Psoas muscle (tissue), 8 donors: ENCODE data around the gene PTGR2. TPM values are rescaled to one million over a fixed set of nuclear protein-coding genes. Genes with fewer than 3 reads are reported as not detected.
A peak's percentile ranks its signal among the peaks of the same experiment; 100 is the strongest.
"Not testable (repeated sequence)": the region's sequence is repeated elsewhere in the genome, so short reads cannot be mapped to it uniquely, and the experiment has no call there.

Source experiments
- ATAC-seq, 4 donors: fragments of 200-7000 bp; cut with Tn5 transposase; one replicate each; pipeline ENCODE4 v1.9.1; 2020; ENCODE audit warnings: moderate library complexity in 3 of 4, mild to moderate bottlenecking in 2 of 4
- DNase-seq, 2 donors: peaks; one replicate each; pipeline ENCODE4 v3.0.0-alpha.2; 2020
- H3K27ac ChIP-seq: fragments of 200-600 bp; one replicate; pipeline ENCODE4 v1.8.0; 2022
- H3K27me3 ChIP-seq, 3 donors: fragments of 200-600 bp in 1 of 3; one replicate each; pipeline versions ENCODE4 v1.6.1 to v1.8.0; 2013 to 2022; ENCODE audit warnings: low read length in 2 of 3, mild to moderate bottlenecking in 2 of 3, moderate library complexity in 1 of 3; ENCODE audit not compliant: insufficient read depth in 3 of 3
- H3K36me3 ChIP-seq, 2 donors: fragments of 200-600 bp in 1 of 2; one replicate each; pipeline versions ENCODE4 v1.6.1 to v1.8.0; 2013 to 2022; ENCODE audit warnings: low read depth in 1 of 2, mild to moderate bottlenecking in 1 of 2, moderate library complexity in 1 of 2; ENCODE audit not compliant: insufficient read depth in 1 of 2
- H3K4me1 ChIP-seq: fragments of 200-600 bp; one replicate; pipeline ENCODE4 v1.8.0; 2022
- H3K4me3 ChIP-seq: fragments of 200-600 bp; one replicate; pipeline ENCODE4 v1.8.0; 2022; ENCODE audit warnings: mild to moderate bottlenecking
- H3K9me3 ChIP-seq: fragments of 200-600 bp; one replicate; pipeline ENCODE4 v1.8.0; 2022
- WGBS, 3 donors: extraction: QIAGEN DNeasy Blood & Tissue Kit; methylation state at CpG; one replicate each; pipeline versions ENCODE4 v1.1.6 to v1.1.7; 2013; 5-methylcytosine and 5-hydroxymethylcytosine counted together
- intact Hi-C, 2 donors: fragments of 100-400 bp; cut with DNase I; formaldehyde crosslinking; loops; one replicate each; pipeline versions ENCODE4 v1.11.0 to v1.14.2; 2022
- polyA plus RNA-seq, 3 donors: library from polyadenylated mRNA; stranded (reverse); fragments of 200-250 nt; gene quantifications; one replicate each; pipeline ENCODE4 v1.2.3, GENCODE V29; 2013
- total RNA-seq, 4 donors: library from RNA; stranded (reverse); fragmentation: NEBNext Ultra II Directional in 2 of 4; extraction: Animal tissue kit (Norgen Biotek cat#: 25700) in 2 of 4; gene quantifications; one replicate each; pipeline versions ENCODE4 v1.2.1 to v1.2.4, GENCODE V29; 2021 to 2023
- TF ChIP-seq, protein P1 (sequence below): fragments of 200-600 bp; IDR thresholded peaks from one replicate; pipeline ENCODE4 v1.8.0; 2022; ENCODE audit warnings: antibody characterized with exemption
- donor health status: healthy with polysubstance abuse.
- donor health status: DM: no; HTN: no; CAD: no; lungs with moderate emphysema.
- donor health status: Bipolar disorder and iron deficiency.
- donor health status: healthy.
- donor health status: DM: yes; HTN: yes; CAD: no.
- donor health status: DM: no; HTN: no; CAD: no.
- donor health status: DM: no; HTN: no; CAD: no.
- donor health status: DM: yes; HTN: yes; CAD: no.

PTGR2 gene
- total and polyA plus RNA-seq, 7 donors = 7.9 to 23.8 (median 12.3) TPM

DNA sequence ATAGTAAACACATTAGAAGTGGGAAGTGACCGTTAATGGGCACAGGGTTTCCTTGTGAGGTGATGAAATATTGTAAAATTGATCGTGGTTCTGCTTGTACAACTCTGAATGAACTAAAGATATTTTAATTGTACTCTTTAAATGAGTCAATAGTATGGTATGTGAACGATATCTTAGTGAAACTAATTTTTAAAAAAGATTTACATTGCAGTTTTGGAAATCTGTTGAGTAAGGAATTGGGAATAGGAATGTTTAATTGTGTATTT, 36.8 kb downstream of the PTGR2 start:
- WGBS, 3 donors = 40 to 65% (median 50%) methylated on average over 3 of the region's 3 CpGs
- ATAC-seq (no peak), DNase-seq (no peak)
- TF ChIP-seq, protein P1, sequence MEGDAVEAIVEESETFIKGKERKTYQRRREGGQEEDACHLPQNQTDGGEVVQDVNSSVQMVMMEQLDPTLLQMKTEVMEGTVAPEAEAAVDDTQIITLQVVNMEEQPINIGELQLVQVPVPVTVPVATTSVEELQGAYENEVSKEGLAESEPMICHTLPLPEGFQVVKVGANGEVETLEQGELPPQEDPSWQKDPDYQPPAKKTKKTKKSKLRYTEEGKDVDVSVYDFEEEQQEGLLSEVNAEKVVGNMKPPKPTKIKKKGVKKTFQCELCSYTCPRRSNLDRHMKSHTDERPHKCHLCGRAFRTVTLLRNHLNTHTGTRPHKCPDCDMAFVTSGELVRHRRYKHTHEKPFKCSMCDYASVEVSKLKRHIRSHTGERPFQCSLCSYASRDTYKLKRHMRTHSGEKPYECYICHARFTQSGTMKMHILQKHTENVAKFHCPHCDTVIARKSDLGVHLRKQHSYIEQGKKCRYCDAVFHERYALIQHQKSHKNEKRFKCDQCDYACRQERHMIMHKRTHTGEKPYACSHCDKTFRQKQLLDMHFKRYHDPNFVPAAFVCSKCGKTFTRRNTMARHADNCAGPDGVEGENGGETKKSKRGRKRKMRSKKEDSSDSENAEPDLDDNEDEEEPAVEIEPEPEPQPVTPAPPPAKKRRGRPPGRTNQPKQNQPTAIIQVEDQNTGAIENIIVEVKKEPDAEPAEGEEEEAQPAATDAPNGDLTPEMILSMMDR = no peak
- no peaks in the 10 kb centered on the region for H3K9me3 ChIP-seq
- peaks cover 15% of the 10 kb centered on the region for H3K4me1 ChIP-seq
- no peaks in the 10 kb centered on the region for H3K27me3 ChIP-seq
- H3K27ac ChIP-seq = no peak overlapping the region
- H3K4me3 ChIP-seq = peak overlapping the region; percentile 89
- intact Hi-C loops = loop anchor here in 1 of 2 donors (5.0 kb wide), 1 partner anchor 101 kb away; no protein-coding TSS in a partner anchor
- H3K36me3 ChIP-seq = peaks cover 2 to 9% of the 10 kb centered on the region in 2 donors

DNA sequence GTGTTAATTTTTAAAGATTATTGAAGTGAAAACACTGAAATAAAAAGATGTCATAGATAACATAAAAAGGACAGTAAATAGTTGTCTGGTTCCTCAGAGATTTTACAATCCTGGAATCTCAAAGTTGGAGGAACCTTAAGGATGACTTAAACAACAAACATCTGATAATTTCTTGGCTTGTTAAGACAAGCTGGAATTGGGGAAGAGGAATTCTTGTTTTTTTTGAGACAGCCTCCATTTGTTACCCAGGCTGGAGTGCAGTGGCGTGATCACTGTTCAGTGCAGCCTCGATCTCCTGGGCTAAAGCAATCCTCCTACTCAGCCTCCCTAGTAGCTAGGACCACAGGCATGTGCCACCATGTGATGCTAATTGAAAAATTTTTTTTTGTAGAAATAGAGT, 37.3 kb downstream of the PTGR2 start:
- peaks cover 4 to 15% of the 10 kb centered on the region in 2 donors for H3K36me3 ChIP-seq
- no peaks in the 10 kb centered on the region for H3K27me3 ChIP-seq
- peaks cover 15% of the 10 kb centered on the region for H3K4me1 ChIP-seq
- H3K4me3 ChIP-seq = no peak overlapping the region
- no peak overlapping the region for H3K27ac ChIP-seq
- TF ChIP-seq, protein P1 = no peak
- ATAC-seq (no peak), DNase-seq (no peak)
- intact Hi-C loops = loop anchor here in 1 of 2 donors (5.0 kb wide), 1 partner anchor 102 kb away; no protein-coding TSS in a partner anchor
- 87 to 94% (median 88%) methylated on average over 2 of the region's 2 CpGs for WGBS, 3 donors
- no peaks in the 10 kb centered on the region for H3K9me3 ChIP-seq

DNA sequence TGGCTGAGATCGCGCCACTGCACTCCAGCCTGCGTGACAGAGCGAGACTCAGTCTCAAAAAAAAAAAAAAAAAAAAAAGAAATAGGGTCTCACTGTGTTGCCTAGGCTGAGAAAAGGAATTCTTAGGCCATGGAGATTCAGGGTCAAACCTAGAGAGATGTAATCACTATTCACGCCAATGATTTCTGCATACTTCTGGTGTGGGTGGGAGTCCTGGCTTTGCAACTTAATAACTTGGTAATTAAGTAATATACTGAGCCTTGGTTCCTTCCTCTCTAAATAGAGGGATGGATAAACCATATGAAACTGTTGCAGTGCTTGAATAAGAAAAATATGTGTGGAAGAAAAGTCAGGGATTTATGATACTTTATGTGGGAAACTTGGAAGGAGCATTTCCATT, 37.7 kb downstream of the PTGR2 start:
- intact Hi-C loops = loop anchor here in 1 of 2 donors (5.0 kb wide), 1 partner anchor 102 kb away; no protein-coding TSS in a partner anchor
- no peak overlapping the region for H3K4me3 ChIP-seq
- no peak overlapping the region for H3K27ac ChIP-seq
- ATAC-seq (no peak), DNase-seq (no peak)
- H3K27me3 ChIP-seq = no peaks in the 10 kb centered on the region
- H3K4me1 ChIP-seq = peaks cover 15% of the 10 kb centered on the region
- no peaks in the 10 kb centered on the region for H3K9me3 ChIP-seq
- peaks cover 6 to 19% of the 10 kb centered on the region in 2 donors for H3K36me3 ChIP-seq
- TF ChIP-seq, protein P1 = no peak
- 78 to 87% (median 79%) methylated on average over 5 of the region's 5 CpGs for WGBS, 3 donors

DNA sequence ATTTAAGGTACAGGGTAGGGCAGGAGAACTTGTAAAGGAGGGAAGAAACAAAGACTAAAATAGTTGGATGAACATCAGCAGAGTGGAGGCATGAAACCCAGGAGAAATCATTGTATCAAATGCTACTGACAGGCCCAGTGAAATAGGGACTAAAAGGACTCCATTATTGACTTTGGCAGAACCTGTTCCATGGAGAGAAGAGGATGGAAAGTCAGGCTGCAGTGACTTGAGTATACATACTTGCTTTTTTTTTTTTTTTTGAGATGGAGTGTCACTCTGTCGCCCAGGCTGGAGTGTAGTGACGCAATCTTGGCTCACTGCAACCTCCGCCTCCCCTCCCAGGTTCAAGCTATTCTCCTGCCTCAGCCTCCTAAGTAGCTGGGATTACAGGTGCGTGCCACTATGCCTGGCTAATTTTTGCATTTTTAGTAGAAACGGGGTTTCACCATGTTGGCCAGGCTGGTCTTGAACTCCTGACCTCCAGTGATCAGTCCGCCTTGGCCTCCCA, 42.6 kb downstream of the PTGR2 start:
- DNase-seq, intact Hi-C loops, H3K4me3 ChIP-seq, H3K4me1 ChIP-seq, H3K27me3 ChIP-seq, ATAC-seq, H3K9me3 ChIP-seq, H3K27ac ChIP-seq: not testable (repeated sequence)
- WGBS, 3 donors = 84 to 97% (median 93%) methylated on average over 6 of the region's 6 CpGs
- H3K36me3 ChIP-seq = peaks cover 23 to 68% of the 10 kb centered on the region in 2 donors

DNA sequence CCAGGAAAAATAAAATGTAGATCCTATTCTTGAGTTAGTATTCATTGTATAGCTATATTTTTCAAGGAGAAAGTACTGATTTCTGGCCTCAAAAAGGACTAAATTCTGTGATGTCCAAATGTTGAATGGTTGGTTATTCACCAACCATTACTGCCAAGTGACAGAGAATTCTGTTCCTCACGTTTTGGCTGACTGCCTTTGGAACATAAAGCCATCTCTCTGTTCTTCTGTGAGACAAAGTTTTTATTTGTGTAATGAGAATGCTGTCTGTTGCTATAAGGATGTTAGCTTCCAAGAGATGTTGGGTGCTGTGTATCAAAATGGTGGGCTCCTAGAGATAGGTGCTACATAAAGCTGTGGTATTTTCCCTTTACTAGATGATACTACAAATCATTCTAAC, 44.3 kb downstream of the PTGR2 start:
- no peak for ATAC-seq
- WGBS, 3 donors = 51 to 66% (median 53%) methylated on average over 1 of the region's 1 CpG
- intact Hi-C loops = loop anchor here in 1 of 2 donors (5.0 kb wide), 1 partner anchor 51 kb away; no protein-coding TSS in a partner anchor
- Histone ChIP-seq H3K27ac (no peak overlapping the region), H3K4me1 (peaks cover 8% of the 10 kb centered on the region), H3K27me3 (no peaks in the 10 kb centered on the region), H3K4me3 (no peak overlapping the region), H3K36me3 (peaks cover 23 to 83% of the 10 kb centered on the region in 2 donors), H3K9me3 (no peaks in the 10 kb centered on the region)
- TF ChIP-seq, protein P1 = no peak
- DNase-seq = no peak
